NCI-H146 treated with DMSO at 0.1 percent for 48 hours (cell line): ENCODE measurements around the gene MBLAC2.

ENCODE experiments used
- DNase-seq: peaks from one replicate; lab custom pipeline; 2025; ENCODE audit not compliant: unreplicated experiment; lab: John Stamatoyannopoulos, UW

Gene MBLAC2

GRCh38 chr5:90472783-90473395 is 1.7 kb downstream of the MBLAC2 start:
- no peak for DNase-seq

DNA sequence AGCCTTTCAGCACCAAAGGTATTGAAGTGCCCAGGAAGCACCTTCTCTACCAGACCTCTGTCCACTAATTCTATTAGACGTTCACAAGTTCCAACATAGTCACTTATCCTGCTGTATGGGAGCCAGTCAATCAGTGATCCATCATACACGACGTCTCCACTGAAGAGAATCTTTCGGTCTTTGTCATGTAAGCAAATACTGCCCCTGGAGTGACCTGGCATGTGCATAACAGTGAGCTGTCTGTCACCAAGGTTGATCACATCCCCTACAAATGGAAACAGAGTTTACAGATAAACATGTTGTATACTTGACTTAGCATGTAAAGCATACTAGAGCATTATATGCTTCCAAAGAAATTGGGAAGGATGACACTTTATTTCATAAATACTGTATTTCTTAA is 13.3 kb downstream of the MBLAC2 start:
- no peak for DNase-seq

- DNase-seq, result no peak
Observed at GRCh38 chr5:90446961-90447360, 27.6 kb downstream of the MBLAC2 start.

- no peak for DNase-seq
Observed at GRCh38 chr5:90440644-90441043, 33.9 kb downstream of the MBLAC2 start.

GRCh38 chr5:90438100-90438499 is 36.5 kb downstream of the MBLAC2 start:
- no peak for DNase-seq

GRCh38 chr5:90437663-90438062 is 36.9 kb downstream of the MBLAC2 start:
- no peak for DNase-seq

DNA sequence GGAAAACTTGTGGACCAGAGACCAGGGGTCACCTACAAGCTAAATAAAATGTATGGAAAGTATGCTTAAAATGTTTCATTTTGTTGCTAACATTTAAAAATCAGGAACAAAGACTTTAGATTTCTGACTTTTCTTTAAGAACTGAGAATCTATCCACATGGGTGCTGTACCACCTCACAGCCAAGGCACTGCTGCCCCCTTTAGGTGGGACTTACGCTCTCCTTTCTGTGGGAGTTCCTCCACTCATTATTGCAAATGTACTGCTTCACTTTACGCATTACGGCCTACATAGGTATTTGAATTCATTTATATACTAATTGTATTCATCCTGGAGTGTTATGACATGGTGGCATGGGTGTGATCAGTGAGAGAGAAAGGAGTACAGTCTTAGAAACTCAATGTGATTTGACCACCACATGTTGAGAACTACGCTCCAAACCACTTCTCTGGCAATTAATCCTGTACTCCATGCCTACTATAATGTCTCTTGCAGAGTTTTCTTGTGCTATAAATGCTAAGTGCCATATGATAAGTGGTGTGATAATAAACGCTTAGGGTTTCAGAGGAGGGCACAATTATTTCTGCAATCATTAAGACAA is 40.4 kb downstream of the MBLAC2 start:
- peak; percentile 7 for DNase-seq

GRCh38 chr5:90424245-90424644 is 50.3 kb downstream of the MBLAC2 start:
- no peak for DNase-seq

- no peak for DNase-seq
Observed at GRCh38 chr5:90421136-90421535, 53.4 kb downstream of the MBLAC2 start.

- no peak for DNase-seq
Observed at GRCh38 chr5:90418214-90418613, 56.4 kb downstream of the MBLAC2 start.

GRCh38 chr5:90410178-90410762 is 64.3 kb downstream of the MBLAC2 start:
- DNase-seq, result peak; percentile 56

- DNase-seq, result peak; percentile 95
Observed at GRCh38 chr5:90409318-90410177, 65.0 kb downstream of the MBLAC2 start, which contains the start of gene CETN3. Gene CETN3 (minus strand): TSS chr5:90409756. CDS start chr5:90409661, 95 bp downstream.

DNA sequence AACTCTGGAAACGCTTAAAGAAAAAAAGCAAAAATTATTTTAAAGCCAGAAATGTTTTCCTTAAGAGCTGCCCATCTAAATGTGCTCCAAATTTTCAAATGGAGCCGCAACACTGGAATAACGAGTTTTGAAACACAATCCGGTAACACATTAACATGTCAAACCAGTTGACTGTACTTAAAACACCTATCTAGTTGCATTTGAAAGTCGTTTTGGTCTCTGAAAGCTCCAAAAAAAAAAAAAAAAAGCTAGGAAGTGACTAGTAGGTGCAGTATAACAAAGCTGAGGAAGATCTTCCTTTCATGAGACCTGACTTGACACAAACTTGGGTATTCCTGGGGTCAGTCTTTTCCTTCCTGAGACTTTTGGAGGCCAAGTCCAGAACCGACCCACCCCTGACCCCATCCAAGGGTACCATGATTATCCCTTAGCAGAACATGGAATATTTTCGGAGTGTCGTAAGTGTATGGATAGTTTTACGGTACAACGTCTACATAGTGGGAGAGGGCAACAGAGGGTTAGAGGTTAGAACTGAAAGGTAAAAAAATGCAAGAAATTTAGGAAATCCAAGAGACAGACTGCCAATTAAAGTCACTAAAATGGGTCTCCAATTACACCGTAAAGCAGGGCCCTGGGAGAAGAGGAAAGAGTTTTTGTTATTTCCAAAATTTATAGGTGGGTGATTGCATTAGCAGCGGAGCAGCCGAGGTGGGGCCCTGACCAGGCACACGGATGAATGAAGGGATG is 65.8 kb downstream of the MBLAC2 start:
- no peak for DNase-seq
